ENCODE results near the gene NOC2L. TPM values are rescaled to one million over a fixed set of nuclear protein-coding genes. Genes with fewer than 3 reads are reported as not detected.

Gene NOC2L
- total RNA-seq, 1 donor from 2014 or later: 39.6 TPM

DNA sequence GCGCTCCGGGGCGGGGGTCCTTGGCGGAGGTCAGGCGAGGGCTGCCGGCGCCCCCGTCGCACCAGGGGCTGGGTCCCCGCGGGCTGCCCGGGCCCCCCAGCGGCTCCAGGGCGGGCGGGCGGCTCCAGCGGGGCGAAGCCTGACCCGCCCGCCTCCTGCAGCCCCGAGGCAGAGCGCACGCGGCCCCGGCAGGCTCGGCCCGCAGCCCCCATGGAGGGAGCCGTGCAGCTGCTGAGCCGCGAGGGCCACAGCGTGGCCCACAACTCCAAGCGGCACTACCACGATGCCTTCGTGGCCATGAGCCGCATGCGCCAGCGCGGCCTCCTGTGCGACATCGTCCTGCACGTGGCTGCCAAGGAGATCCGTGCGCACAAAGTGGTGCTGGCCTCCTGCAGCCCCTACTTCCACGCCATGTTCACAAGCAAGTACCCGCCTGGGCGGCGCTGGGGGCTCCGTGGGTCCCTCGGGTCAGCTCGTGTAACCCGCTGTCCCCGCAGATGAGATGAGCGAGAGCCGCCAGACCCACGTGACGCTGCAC, 2.1 kb upstream of the NOC2L start:
- Histone ChIP-seq H3K4me3 (peak overlapping the region; percentile 87), H3K36me3 (no peaks in the 10 kb centered on the region), H3K9me3 (ENCODE audit: low read depth) (no peaks in the 10 kb centered on the region), H3F3A (ENCODE audit: low read depth) (no peaks in the 10 kb centered on the region), H3K9ac (no peak overlapping the region), H3K4me2 (peak overlapping the region; percentile 92), H3K27ac (no peak overlapping the region), H2AFZ (replicated peaks) (no peak overlapping the region), H3K4me1 (peaks cover 6% of the 10 kb centered on the region), H3K27me3 (peaks cover 45% of the 10 kb centered on the region), H4K20me1 (ENCODE audit: low read depth) (peaks cover 41% of the 10 kb centered on the region), H3K79me2 (ENCODE audit: low read depth) (peaks cover 22% of the 10 kb centered on the region)
- TF ChIP-seq, protein P1, sequence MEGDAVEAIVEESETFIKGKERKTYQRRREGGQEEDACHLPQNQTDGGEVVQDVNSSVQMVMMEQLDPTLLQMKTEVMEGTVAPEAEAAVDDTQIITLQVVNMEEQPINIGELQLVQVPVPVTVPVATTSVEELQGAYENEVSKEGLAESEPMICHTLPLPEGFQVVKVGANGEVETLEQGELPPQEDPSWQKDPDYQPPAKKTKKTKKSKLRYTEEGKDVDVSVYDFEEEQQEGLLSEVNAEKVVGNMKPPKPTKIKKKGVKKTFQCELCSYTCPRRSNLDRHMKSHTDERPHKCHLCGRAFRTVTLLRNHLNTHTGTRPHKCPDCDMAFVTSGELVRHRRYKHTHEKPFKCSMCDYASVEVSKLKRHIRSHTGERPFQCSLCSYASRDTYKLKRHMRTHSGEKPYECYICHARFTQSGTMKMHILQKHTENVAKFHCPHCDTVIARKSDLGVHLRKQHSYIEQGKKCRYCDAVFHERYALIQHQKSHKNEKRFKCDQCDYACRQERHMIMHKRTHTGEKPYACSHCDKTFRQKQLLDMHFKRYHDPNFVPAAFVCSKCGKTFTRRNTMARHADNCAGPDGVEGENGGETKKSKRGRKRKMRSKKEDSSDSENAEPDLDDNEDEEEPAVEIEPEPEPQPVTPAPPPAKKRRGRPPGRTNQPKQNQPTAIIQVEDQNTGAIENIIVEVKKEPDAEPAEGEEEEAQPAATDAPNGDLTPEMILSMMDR (IDR thresholded peaks at IDR 0.05): no peak
- H3K27ac Mint-ChIP-seq: no peak overlapping the region
- peaks cover 8% of the 10 kb centered on the region for H3K4me1 Mint-ChIP-seq
- peaks cover 8% of the 10 kb centered on the region for H3K36me3 Mint-ChIP-seq
- peaks cover 20% of the 10 kb centered on the region for H3K27me3 Mint-ChIP-seq (ENCODE audit: insufficient read depth, low read depth)
- DNase-seq (ENCODE audit: low spot score): peak; percentile 55
- H3K9me3 Mint-ChIP-seq: no peaks in the 10 kb centered on the region
- peak overlapping the region; percentile 78 for H3K4me3 Mint-ChIP-seq

GRCh38 chr1:960363-961131, 1.5 kb upstream of the NOC2L start, which contains the start of gene KLHL17:
KLHL17 (plus strand) TSS chr1:960584; CDS start chr1:960694, 110 bp downstream.
- no peak for TF ChIP-seq EZH2 (IDR thresholded peaks at IDR 0.05)
- TF ChIP-seq, protein P1 (IDR thresholded peaks at IDR 0.05): no peak
- TF ChIP-seq EZH2phosphoT487 (IDR thresholded peaks at IDR 0.05): no peak
- H3K27ac ChIP-seq: no peak within 1 kb of the TSS
- H3K9ac ChIP-seq: no peak within 1 kb of the TSS
- no peaks in the 10 kb centered on the region for H3K9me3 Mint-ChIP-seq
- peaks cover 4% of the 10 kb centered on the region for H3K4me1 ChIP-seq
- peak; percentile 87 for DNase-seq (ENCODE audit: low spot score)
- no peaks in the 10 kb centered on the region for H3F3A ChIP-seq (ENCODE audit: low read depth)
- peaks cover 36% of the 10 kb centered on the region for H4K20me1 ChIP-seq (ENCODE audit: low read depth)
- peaks cover 8% of the 10 kb centered on the region for H3K4me1 Mint-ChIP-seq
- H3K79me2 ChIP-seq (ENCODE audit: low read depth): peaks cover 22% of the 10 kb centered on the region
- peaks cover 38% of the 10 kb centered on the region for H3K27me3 ChIP-seq
- H3K36me3 Mint-ChIP-seq: peaks cover 8% of the 10 kb centered on the region
- H2AFZ ChIP-seq (replicated peaks): no peak within 1 kb of the TSS
- no peaks in the 10 kb centered on the region for H3K9me3 ChIP-seq (ENCODE audit: low read depth)
- H3K4me3 ChIP-seq: peak within 1 kb of the TSS; percentile 87
- H3K4me2 ChIP-seq: peak within 1 kb of the TSS; percentile 92
- peak within 1 kb of the TSS; percentile 83 for H3K4me3 Mint-ChIP-seq
- no peaks in the 10 kb centered on the region for H3K36me3 ChIP-seq
- no peak within 1 kb of the TSS for H3K27ac Mint-ChIP-seq
- peaks cover 15% of the 10 kb centered on the region for H3K27me3 Mint-ChIP-seq (ENCODE audit: insufficient read depth, low read depth)

DNA sequence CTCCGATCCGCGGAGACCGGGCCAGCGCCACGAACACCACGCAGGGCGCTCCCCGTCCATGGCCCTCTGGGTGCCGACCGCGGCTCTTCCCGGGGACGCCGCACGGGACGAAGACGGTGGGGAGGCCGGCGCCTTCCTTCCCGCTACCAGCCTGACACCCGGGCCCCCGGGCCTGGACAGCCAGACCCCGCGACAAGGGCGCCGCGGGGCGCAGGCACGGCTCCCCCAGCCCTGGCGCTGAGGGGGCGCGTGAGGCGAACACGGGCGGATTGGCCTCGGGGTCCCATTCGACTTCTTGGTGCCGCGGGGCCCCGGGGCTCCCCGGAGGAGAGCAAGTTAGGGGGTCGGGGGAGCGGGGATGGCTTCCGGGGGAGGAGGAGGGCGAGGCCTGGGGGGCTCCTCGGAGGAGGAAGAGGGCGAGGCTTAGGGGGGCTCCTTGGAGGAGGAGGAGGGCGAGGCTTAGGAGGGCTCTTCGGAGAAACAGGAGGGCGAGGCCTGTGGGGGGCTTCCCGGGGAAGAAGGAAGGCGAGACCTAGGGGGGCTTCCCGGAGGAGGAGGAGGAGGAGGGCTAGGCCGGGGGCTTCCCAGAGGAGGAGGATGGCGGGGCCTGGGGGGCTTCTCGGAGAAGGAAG, 791 bp upstream of the NOC2L start:
- Histone ChIP-seq H3F3A (ENCODE audit: low read depth) (no peaks in the 10 kb centered on the region), H4K20me1 (ENCODE audit: low read depth) (peaks cover 29% of the 10 kb centered on the region), H3K4me3 (peak overlapping the region; percentile 87), H3K9ac (no peak overlapping the region), H3K9me3 (ENCODE audit: low read depth) (no peaks in the 10 kb centered on the region), H3K4me1 (peaks cover 4% of the 10 kb centered on the region), H3K4me2 (peak overlapping the region; percentile 92), H3K27ac (no peak overlapping the region), H2AFZ (replicated peaks) (no peak overlapping the region), H3K36me3 (no peaks in the 10 kb centered on the region), H3K79me2 (ENCODE audit: low read depth) (peaks cover 22% of the 10 kb centered on the region), H3K27me3 (peaks cover 31% of the 10 kb centered on the region)
- H3K4me1 Mint-ChIP-seq: peaks cover 8% of the 10 kb centered on the region
- peaks cover 10% of the 10 kb centered on the region for H3K27me3 Mint-ChIP-seq (ENCODE audit: insufficient read depth, low read depth)
- H3K27ac Mint-ChIP-seq: no peak overlapping the region
- DNase-seq (ENCODE audit: low spot score): no peak
- H3K4me3 Mint-ChIP-seq: peak overlapping the region; percentile 83
- TF ChIP-seq EZH2phosphoT487 (IDR thresholded peaks at IDR 0.05): peak; percentile 71
- TF ChIP-seq EZH2 (IDR thresholded peaks at IDR 0.05): peak; percentile 84
- TF ChIP-seq, protein P1 (IDR thresholded peaks at IDR 0.05): no peak
- no peaks in the 10 kb centered on the region for H3K9me3 Mint-ChIP-seq
- H3K36me3 Mint-ChIP-seq: peaks cover 12% of the 10 kb centered on the region

Data from neural progenitor cell (in vitro differentiated cells).